Calu3 (cell line): ENCODE results near the gene ASB3. TPM values are rescaled to one million over a fixed set of nuclear protein-coding genes. Genes with fewer than 3 reads are reported as not detected.

Experiments
- BruUV-seq: library from RNA; stranded (reverse); fragments of 400-500 nt; replicated peaks from 2 replicates; lab custom pipeline; 2021; lab: Mats Ljungman, UMichigan
- CTCF ChIA-PET: fragments of 300-600 bp; sonication (Branson Sonifier 250); formaldehyde crosslinking; loops from one replicate; lab custom pipeline; 2022; ENCODE audit warnings: antibody characterized with exemption; lab: Charles Lee
- DNase-seq: peaks from one replicate; pipeline ENCODE4 v3.0.0; 2022
- H3K27ac Mint-ChIP-seq: one replicate; pipeline ENCODE4 v1.8.0; 2022; ENCODE audit warnings: mixed read lengths; ENCODE audit not compliant: unreplicated experiment
- H3K27me3 Mint-ChIP-seq: one replicate; pipeline ENCODE4 v1.8.0; 2022; ENCODE audit warnings: mixed read lengths; ENCODE audit not compliant: unreplicated experiment
- H3K36me3 Mint-ChIP-seq: one replicate; pipeline ENCODE4 v1.8.0; 2022; ENCODE audit warnings: mild to moderate bottlenecking, moderate library complexity, mixed read lengths; ENCODE audit not compliant: insufficient read depth, unreplicated experiment
- H3K4me1 Mint-ChIP-seq: one replicate; pipeline ENCODE4 v1.8.0; 2022; ENCODE audit warnings: mild to moderate bottlenecking, low read depth, mixed read lengths; ENCODE audit not compliant: unreplicated experiment
- H3K4me3 Mint-ChIP-seq: one replicate; pipeline ENCODE4 v1.8.0; 2022; ENCODE audit warnings: mild to moderate bottlenecking, low read depth, moderate library complexity, mixed read lengths; ENCODE audit not compliant: unreplicated experiment
- H3K9me3 Mint-ChIP-seq: one replicate; pipeline ENCODE4 v1.8.0; 2022; ENCODE audit warnings: low read depth, mixed read lengths; ENCODE audit not compliant: unreplicated experiment
- CTCF ChIP-seq: fragments of 200-600 bp; IDR thresholded peaks from one replicate; pipeline ENCODE4 v1.8.0; 2022; ENCODE audit warnings: antibody characterized with exemption; ENCODE audit not compliant: unreplicated experiment
- intact Hi-C: fragments of 100-400 bp; cut with micrococcal nuclease; formaldehyde crosslinking; loops from one replicate; pipeline ENCODE4 v1.10.0; 2022; ENCODE audit not compliant: unreplicated experiment
- total RNA-seq: library from RNA; stranded (reverse); gene quantifications from 2 replicates; pipeline ENCODE4 v1.2.3, GENCODE V29; 2022

ASB3 gene
- total RNA-seq, 1 experiment from 2014 or later = 15.8 TPM

- BruUV-seq = no TSS peak
- Mint-ChIP-seq H3K27ac (no peak overlapping the region), H3K27me3 (no peaks in the 10 kb centered on the region), H3K4me1 (no peaks in the 10 kb centered on the region), H3K36me3 (no peaks in the 10 kb centered on the region), H3K4me3 (no peak overlapping the region), H3K9me3 (no peaks in the 10 kb centered on the region)
- intact Hi-C loops = no loop called here
- no peak for DNase-seq
- no peak for TF ChIP-seq CTCF
- CTCF ChIA-PET = interaction anchor here (0.6 kb wide), 1 partner anchor 225 kb away, joined by 3 read pairs; no protein-coding TSS in a partner anchor
Observed at GRCh38 chr2:53655256-53655655, 131.5 kb downstream of the ASB3 start.

- H3K27ac Mint-ChIP-seq = no peak overlapping the region
- no peaks in the 10 kb centered on the region for H3K9me3 Mint-ChIP-seq
- H3K36me3 Mint-ChIP-seq = no peaks in the 10 kb centered on the region
- no peaks in the 10 kb centered on the region for H3K4me1 Mint-ChIP-seq
- no peak for DNase-seq
- intact Hi-C loops = no loop called here
- H3K4me3 Mint-ChIP-seq = no peak overlapping the region
- TF ChIP-seq CTCF = no peak
- CTCF ChIA-PET = no interaction called here
- BruUV-seq = no TSS peak
- no peaks in the 10 kb centered on the region for H3K27me3 Mint-ChIP-seq
Observed at GRCh38 chr2:53654396-53654795, 132.4 kb downstream of the ASB3 start.

- Mint-ChIP-seq H3K4me3 (no peak overlapping the region), H3K4me1 (no peaks in the 10 kb centered on the region), H3K9me3 (no peaks in the 10 kb centered on the region), H3K27me3 (no peaks in the 10 kb centered on the region), H3K36me3 (no peaks in the 10 kb centered on the region), H3K27ac (no peak overlapping the region)
- no TSS peak for BruUV-seq
- no peak for DNase-seq
- intact Hi-C loops = no loop called here
- CTCF ChIA-PET = no interaction called here
- no peak for TF ChIP-seq CTCF
Observed at GRCh38 chr2:53652131-53652530, 134.6 kb downstream of the ASB3 start.

- TF ChIP-seq CTCF = no peak
- Mint-ChIP-seq H3K9me3 (no peaks in the 10 kb centered on the region), H3K36me3 (no peaks in the 10 kb centered on the region), H3K27ac (no peak overlapping the region), H3K4me1 (no peaks in the 10 kb centered on the region), H3K27me3 (no peaks in the 10 kb centered on the region), H3K4me3 (no peak overlapping the region)
- intact Hi-C loops = no loop called here
- CTCF ChIA-PET = no interaction called here
- BruUV-seq = no TSS peak
- DNase-seq = no peak
Observed at GRCh38 chr2:53646788-53647187, 140.0 kb downstream of the ASB3 start.
